GM21529 (cell line): ENCODE results near the gene CALHM3.
A peak's percentile ranks its signal among the peaks of the same experiment; 100 is the strongest.
"Not testable (repeated sequence)": the region's sequence is repeated elsewhere in the genome, so short reads cannot be mapped to it uniquely, and the experiment has no call there.

Experiments used
- ATAC-seq: cut with Tn5 transposase; IDR thresholded peaks from one replicate; pipeline ENCODE4 v1.9.1; 2021; ENCODE audit not compliant: unreplicated experiment

Gene CALHM3

DNA sequence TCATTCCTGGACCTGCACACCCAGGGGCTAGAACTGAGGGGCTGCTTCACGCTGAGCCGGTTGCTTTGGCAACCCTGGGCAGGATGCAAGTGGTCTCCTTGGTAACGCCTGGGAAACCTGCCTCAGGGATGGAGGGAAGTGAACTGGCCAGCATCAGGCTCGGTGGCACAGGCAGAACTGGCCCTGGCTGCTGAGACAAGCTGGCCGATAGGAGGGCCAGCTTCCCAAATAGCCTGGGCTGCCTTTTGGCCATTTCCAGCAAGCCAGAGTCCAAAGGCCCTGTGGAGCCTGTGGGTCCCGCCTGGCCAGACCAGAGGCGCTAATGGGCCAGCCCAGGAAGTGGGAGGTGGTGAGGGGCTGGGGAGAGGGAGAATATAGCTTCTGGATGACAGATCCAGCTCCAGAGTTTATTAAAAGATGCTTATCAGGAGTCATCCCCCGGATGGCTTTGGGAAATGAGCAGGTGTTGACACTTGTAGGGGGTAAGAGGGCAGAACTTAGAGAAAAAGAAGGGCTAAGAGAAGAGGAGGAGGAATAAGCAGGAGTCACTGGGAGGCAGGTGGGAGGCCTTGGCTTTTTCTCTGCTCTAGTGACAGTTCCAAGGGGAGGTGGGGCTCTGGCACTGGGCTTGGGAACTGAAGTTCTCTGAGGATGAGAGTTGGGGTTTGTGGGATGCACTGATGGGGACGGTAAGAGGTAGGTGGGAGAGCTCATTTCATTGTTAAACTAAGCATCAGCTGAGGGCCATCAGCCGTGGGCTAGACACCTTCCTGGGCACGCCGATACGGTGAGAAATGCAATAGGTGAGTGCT lies 24.0 kb upstream of the CALHM3 start:
- no peak for ATAC-seq

DNA sequence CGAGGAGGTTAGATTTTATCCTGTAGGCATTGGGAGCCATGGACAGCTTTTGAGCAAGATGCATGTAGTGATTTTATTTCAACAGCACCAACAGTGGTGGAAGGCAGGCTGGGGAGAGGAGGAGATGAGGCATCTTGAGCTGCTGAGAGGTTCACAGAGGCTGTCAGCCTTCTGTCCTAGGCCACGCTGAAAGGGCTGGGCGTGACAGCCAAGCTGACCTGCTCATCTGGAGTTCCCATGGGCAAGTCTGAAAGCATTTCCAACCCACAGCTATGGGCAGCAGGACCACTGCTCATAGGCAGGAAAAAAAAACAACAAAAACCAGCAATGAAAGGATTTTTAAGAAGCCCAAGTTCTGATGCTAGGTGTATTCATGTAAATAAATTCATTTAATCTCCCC lies 22.1 kb upstream of the CALHM3 start:
- no peak for ATAC-seq

DNA sequence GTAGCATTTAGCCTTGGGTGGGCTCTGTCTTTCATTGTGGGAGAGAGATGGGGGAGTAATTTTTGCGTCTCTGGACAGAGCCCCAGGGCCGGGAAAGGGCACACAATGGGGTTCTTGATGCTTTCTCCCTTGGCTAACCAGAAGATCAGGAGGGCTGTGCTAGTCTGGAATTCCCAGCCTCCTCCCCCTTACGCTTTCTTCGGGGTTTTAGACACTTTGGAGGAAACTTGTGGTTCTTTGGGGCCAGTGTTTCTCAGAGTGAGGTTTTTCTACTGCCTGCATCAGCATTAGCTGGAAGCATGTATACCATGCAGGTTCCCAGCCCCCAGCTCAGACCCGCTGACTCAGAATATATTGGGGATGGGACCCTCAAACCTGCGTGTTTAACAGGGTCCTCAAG lies 21.4 kb upstream of the CALHM3 start:
- ATAC-seq, result no peak

GRCh38 chr10:103499881-103500280 lies 20.8 kb upstream of the CALHM3 start:
- no peak for ATAC-seq

DNA sequence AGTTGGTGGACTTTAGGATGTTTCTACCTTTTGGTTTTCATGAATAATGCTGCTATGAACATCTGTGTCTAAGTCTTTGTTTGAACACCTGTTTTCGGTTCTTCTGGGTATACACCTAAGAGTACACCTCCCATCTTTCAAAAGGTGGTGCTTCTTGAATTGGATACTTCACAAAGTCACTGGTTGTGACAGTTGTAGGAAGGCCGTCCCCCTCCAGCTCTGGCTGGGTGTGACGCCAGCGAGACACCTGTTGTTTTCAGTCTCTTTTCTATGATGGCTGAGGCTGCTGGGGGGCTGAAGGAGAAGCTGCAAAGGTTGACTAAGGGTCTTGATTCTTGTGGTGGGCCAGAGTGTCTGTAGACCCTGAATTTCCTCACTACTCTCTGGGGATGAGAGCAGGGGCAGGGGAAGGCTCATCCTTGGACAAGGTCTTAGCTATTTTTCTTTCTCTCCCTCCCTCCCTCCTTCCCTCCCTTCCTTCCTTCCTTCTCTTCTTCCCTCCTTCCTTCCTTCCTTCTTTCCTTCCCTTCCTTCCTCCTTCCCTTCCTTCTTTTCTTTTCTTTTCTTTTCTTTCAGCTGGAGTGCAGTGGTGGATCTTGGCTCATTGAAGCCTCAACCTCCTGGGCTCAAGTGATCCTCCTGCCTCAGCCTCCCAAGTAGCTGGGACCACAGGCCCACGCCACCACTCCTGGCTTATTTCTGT lies 20.0 kb upstream of the CALHM3 start:
- no peak for ATAC-seq

DNA sequence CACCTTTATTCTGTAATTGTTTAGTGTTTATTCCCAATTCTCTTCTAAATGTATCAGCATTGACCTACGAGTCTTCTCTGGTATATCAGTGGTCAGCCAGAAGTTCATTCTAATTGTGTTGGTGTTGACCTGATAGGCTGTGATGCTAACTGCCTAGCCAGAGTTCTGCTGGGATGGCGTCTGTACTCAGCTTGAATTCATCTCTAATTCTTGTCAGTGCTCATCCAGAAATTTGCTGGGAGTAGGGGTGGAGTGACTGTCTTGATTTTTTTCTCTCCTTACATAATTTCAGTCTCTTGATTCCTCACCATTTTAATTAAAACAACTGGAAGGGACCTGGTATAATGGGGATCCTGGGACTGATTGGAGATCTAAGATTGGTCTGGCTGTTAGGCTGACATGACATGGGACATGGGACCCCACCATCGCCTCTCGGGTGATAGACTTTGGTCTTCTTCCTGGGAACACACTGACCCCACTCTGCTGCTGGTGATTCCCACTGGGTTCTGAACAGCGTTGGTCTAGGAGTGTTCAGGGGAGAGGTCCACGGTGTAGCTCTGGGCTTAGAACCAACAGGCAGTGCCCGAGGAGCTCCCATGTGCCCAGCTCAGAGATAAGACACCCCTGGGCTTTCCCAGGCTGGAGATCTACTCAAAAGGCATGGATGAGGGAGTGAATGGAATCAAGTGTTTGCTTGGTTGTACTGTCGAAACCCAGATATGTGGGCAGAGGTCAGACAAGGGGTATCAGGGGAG lies 18.3 kb upstream of the CALHM3 start:
- no peak for ATAC-seq

DNA sequence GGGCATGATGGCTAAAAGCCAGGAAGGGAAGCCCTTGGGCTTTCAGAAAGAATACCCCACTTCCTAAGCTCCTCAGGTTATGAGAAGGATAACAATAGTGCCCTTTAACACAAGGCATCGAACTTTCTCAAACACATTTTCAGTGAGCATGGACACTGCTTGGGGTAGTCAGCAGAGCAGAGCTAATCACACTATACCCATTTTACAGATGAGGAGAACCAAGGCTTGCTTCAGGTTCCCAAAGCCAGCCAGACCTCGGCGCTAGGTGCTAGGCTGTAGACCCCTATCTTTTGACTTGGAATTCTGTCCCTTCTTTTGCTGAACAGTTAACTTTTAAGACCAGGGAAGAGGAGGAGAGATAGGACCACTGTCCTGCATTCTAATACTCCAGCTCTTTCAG lies 16.3 kb upstream of the CALHM3 start:
- ATAC-seq, result no peak

GRCh38 chr10:103493916-103494877 lies 15.2 kb upstream of the CALHM3 start:
- ATAC-seq, result no peak

- no peak for ATAC-seq
These were observed 14.4 kb upstream of the CALHM3 start, which contains the start of gene NEURL1 for GRCh38 chr10:103493362-103493915. Gene NEURL1 (plus strand): TSS chr10:103493705. CDS start chr10:103494388, 683 bp downstream.

- ATAC-seq, result no peak
These were observed 13.7 kb upstream of the CALHM3 start for GRCh38 chr10:103492655-103493261.

GRCh38 chr10:103491729-103492364 lies 12.8 kb upstream of the CALHM3 start:
- ATAC-seq, result no peak

DNA sequence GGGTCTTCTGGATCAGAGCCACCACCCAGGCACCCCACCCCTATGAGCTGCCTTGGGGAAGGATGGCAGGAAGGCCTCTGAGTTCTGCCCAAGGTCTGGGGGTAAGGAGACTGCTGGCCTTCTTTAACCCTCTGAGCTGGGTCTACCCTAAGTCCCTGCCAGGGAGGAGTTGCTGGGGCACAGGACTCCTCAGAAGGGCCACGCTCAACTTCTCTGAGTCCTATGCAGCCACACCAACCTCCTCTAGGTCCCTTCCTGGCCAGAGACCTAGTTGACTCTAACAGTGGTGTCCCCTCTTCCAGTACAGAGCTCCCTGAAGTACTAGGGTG lies 11.9 kb upstream of the CALHM3 start:
- ATAC-seq, result peak; percentile 19

GRCh38 chr10:103487410-103487708 lies 8.3 kb upstream of the CALHM3 start:
- no peak for ATAC-seq

DNA sequence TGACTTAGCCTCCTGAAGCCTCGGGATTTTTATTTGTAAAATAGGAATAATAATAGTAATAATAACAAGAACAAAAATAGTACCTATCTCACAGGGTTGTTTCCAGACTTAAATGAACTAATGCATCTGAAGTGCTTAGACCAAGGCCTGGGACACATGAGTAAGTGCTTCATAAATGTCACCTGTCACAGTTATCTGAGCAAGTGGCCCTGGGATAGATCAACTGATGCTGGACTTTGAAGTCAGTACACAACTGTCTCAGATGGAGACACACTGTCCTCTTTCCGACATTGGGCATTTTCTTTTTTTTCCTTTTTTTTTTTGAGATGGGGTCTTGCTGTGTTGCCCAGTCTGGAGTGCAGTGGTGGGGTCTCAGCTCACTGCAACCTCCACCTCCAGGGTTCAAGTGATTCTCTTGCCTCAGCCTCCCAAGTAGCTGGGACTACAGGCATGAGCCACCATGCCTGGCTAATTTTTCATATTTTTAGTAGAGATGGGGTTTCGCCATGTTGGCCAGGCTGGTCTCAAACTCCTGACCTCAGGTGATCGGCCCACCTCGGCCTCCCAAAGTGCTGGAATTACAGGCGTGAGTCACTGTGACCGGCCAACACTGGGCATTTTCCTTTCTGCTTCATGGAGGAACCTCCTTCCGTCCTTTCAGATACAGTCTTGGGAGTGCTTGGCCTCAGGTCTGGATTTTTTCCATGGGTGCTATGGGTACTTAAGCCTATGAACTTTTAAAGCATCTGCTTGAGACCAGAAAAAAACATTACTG lies 7.8 kb upstream of the CALHM3 start:
- not testable (repeated sequence) for ATAC-seq

DNA sequence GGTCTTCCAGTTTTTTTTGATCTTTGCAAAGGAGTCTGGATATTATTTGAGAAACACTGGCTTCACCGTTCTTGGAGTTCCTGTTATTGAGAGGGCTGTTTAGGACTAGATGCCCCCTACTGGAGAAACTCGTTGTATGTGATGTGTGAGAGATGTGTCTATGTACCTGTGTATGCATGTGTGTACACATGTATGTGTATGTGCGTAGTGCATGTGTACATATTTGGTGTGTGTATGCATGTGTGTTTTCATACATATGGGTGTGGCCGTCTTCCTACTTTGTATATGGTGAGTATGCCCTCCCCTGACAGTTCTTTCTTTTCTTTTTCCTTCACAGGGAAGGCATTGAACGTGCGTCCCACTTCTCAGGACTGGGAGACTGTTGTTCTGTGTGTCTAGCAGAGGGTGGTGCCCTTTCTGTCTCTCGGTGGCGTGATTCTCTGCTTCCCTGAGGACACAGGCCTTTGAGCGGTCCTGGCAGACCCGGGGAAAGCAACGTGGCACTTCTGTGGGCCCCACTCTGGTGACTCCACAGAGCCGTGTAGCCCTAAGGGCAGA lies 3.0 kb upstream of the CALHM3 start:
- ATAC-seq, result peak; percentile 75

DNA sequence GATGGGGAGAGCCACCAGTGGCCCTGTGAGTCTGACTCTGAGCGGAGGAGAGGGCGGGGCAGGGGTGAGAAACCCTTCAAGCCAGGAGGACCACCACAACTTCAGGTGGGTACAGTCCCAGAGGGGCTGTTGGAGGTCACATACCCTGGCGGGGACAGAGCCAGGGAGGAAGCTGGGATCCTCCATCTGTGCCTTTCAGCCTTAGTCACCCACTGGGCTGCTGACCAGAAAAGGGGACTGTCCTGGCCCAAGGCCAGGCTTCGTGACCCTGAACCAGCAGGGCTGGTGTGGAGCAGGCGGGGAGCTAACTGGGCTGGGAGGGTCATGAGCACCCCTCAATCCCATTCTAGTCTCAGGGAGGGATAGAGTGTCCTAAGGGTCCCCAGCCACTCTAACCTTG lies 1.5 kb upstream of the CALHM3 start:
- ATAC-seq, result no peak

DNA sequence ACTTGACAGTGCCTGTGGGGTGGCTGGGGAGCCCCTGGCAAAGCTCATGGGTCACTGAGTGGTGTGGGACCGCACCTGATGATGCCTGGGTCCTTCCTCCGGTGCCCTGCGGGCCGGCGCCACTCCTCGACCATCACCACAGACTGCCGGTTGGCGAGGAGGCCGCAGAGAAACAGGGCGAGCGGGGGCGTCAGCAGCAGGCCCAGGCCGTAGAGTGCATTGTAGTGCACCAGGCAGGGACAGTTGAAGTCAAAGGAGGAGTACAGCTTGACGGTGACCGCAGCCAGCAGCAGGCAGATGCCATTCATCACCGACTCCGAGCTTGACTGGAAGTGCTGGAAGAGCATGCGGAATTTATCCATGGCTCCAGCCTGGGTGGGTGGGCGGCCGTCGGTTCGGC lies 369 bp downstream of the CALHM3 start:
- no peak for ATAC-seq

- ATAC-seq, result peak; percentile 45
These were observed 2.8 kb downstream of the CALHM3 start for GRCh38 chr10:103476046-103476768.
